HL-60 (cell line): Measurements from ENCODE around the gene FAM204A.

Source experiments
- DNase-seq, 2 experiments: peaks; one replicate each; pipeline ENCODE4 v3.0.0-alpha.2; 2010 to 2020; ENCODE audit warnings: low read depth in 1 of 2, low spot score in 1 of 2
- H3K27ac ChIP-seq: fragments of 250-450 bp; sonication (Bioruptor Pico); replicated peaks from 2 replicates; pipeline ENCODE4 v1.5.1; 2020; ENCODE audit warnings: mild to moderate bottlenecking, moderate library complexity
- H3K27me3 ChIP-seq: fragments of 250-450 bp; sonication (Bioruptor Pico); 2 replicates; pipeline ENCODE4 v1.5.1; 2021; ENCODE audit warnings: mild to moderate bottlenecking, moderate library complexity; ENCODE audit not compliant: insufficient read depth, poor library complexity, severe bottlenecking
- H3K4me3 ChIP-seq: replicated peaks from 2 replicates; pipeline ENCODE4 v1.5.1; 2011; ENCODE audit warnings: mild to moderate bottlenecking, control low read depth, low read length; ENCODE audit not compliant: insufficient read depth
- CTCF ChIP-seq: IDR thresholded peaks from one replicate; pipeline ENCODE4 v1.5.1; 2011; ENCODE audit warnings: low read length, control low read depth, inconsistent platforms; ENCODE audit not compliant: insufficient read depth
- GABPA ChIP-seq: IDR thresholded peaks from 2 replicates; pipeline ENCODE4 v1.6.1; 2012; ENCODE audit warnings: low read depth
- POLR2AphosphoS5 ChIP-seq: IDR thresholded peaks from 2 replicates; pipeline ENCODE4 v1.6.1; 2012; ENCODE audit warnings: low read depth
- REST ChIP-seq: IDR thresholded peaks from 2 replicates; pipeline ENCODE4 v1.6.1; 2012; ENCODE audit warnings: low read depth; ENCODE audit not compliant: insufficient replicate concordance
- SPI1 ChIP-seq: IDR thresholded peaks from 2 replicates; pipeline ENCODE4 v1.6.1; 2012; ENCODE audit warnings: low read depth, mild to moderate bottlenecking, borderline replicate concordance

FAM204A gene

GRCh38 chr10:118324140-118324539 is 18.0 kb downstream of the FAM204A start:
- TF ChIP-seq POLR2AphosphoS5 (no peak), CTCF (no peak), SPI1 (no peak), REST (no peak), GABPA (no peak)
- no peak for DNase-seq
- Histone ChIP-seq H3K27ac (no peak overlapping the region), H3K27me3 (no peaks in the 10 kb centered on the region), H3K4me3 (no peak overlapping the region)

DNA sequence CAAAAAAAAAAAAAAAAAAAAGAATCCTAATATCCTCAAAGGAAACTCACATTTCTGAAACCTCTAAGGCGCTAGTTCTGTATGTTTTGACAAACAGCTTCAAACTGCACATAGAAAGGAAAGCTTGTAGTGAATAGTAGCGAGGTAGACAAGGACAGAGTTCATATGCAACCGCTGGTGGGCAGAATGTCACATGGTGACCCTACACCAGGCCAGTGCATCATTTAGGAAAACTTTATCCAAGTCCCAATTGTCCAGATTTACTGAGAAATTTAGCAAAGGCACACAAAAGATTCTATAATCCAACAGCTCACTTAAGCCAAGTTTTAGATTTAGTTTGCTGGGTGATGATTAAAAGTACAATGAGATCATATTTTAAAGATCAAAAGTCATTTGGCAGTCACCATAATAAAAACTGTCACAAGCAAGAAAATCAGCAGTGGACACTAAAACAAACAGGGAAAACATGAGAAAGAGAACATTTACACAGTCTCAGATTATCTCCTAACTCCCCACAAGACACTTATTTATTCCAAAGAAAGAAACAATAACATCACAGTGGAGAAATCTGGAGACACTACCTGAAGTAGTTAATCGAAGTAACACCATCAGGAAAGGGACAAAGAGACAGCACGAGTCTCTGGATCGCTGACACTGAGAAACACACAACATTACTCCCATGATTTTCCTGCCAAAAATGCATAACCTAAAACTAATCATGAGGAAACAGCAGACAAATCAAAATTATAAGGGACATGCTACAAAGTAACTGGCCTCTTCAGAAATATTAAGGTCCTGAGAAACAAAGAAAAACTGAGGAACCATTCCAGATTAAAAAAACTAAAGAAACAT is 20.2 kb downstream of the FAM204A start:
- Histone ChIP-seq H3K27ac (no peak overlapping the region), H3K4me3 (no peak overlapping the region), H3K27me3 (no peaks in the 10 kb centered on the region)
- no peak for TF ChIP-seq GABPA
- TF ChIP-seq SPI1, result no peak
- TF ChIP-seq CTCF, result no peak
- DNase-seq, result no peak

- Histone ChIP-seq H3K27ac (no peak overlapping the region), H3K4me3 (no peak overlapping the region), H3K27me3 (no peaks in the 10 kb centered on the region)
- no peak for DNase-seq
- no peak for TF ChIP-seq REST
- no peak for TF ChIP-seq SPI1
These were observed 26.5 kb downstream of the FAM204A start for GRCh38 chr10:118315629-118316028.

- TF ChIP-seq POLR2AphosphoS5, result no peak
- no peak for TF ChIP-seq CTCF
- TF ChIP-seq SPI1, result no peak
- no peak for TF ChIP-seq GABPA
- H3K4me3 ChIP-seq, result no peak overlapping the region
- no peaks in the 10 kb centered on the region for H3K27me3 ChIP-seq
- DNase-seq, result no peak
- no peak overlapping the region for H3K27ac ChIP-seq
These were observed 27.2 kb downstream of the FAM204A start for GRCh38 chr10:118314882-118315281.
